Naive B cell (primary cell): Measurements from ENCODE around the gene OCEL1. TPM values are rescaled to one million over a fixed set of nuclear protein-coding genes. Genes with fewer than 3 reads are reported as not detected.

Experiments used
- ATAC-seq, 2 donors: fragments of 150-1000 bp; cut with Tn5 transposase; 2 replicates each; pipeline ENCODE4 v1.10.0; 2021; ENCODE audit warnings: low read depth in 2 of 2, mild to moderate bottlenecking in 2 of 2, moderate library complexity in 2 of 2
- DNase-seq: peaks from one replicate; pipeline ENCODE4 v3.0.0; 2022
- H3K27ac Mint-ChIP-seq, 6 donors: one replicate each; pipeline ENCODE4 v1.8.0; 2020 to 2022; ENCODE audit warnings: mild to moderate bottlenecking in 6 of 6, mixed read lengths in 6 of 6, moderate library complexity in 5 of 6, inconsistent platforms in 2 of 6
- H3K27me3 Mint-ChIP-seq, 3 donors: one replicate each; pipeline ENCODE4 v1.8.0; 2021 to 2022; ENCODE audit warnings: mixed read lengths in 3 of 3, mild to moderate bottlenecking in 1 of 3
- H3K36me3 Mint-ChIP-seq, 2 donors: one replicate each; pipeline ENCODE4 v1.8.0; 2020 to 2022; ENCODE audit warnings: mixed read lengths in 2 of 2, inconsistent platforms in 1 of 2, mild to moderate bottlenecking in 1 of 2
- H3K4me1 Mint-ChIP-seq, 3 donors: one replicate each; pipeline ENCODE4 v1.8.0; 2020 to 2022; ENCODE audit warnings: mixed read lengths in 3 of 3, inconsistent platforms in 1 of 3, mild to moderate bottlenecking in 1 of 3, moderate library complexity in 1 of 3
- H3K4me3 Mint-ChIP-seq, 8 donors: one replicate each; pipeline ENCODE4 v1.8.0; 2020 to 2022; ENCODE audit warnings: mild to moderate bottlenecking in 8 of 8, mixed read lengths in 8 of 8, moderate library complexity in 8 of 8, inconsistent platforms in 2 of 8
- H3K9me3 Mint-ChIP-seq, 7 donors: one replicate each; pipeline ENCODE4 v1.8.0; 2020 to 2022; ENCODE audit warnings: mixed read lengths in 7 of 7, mild to moderate bottlenecking in 5 of 7, inconsistent platforms in 2 of 7, moderate library complexity in 1 of 7
- polyA plus RNA-seq, 6 donors: library from polyadenylated mRNA; unstranded; fragments of 300-500 nt; fragmentation: Illumina TruSeq; gene quantifications; one replicate each; pipeline ENCODE4 v1.2.3, GENCODE V29; 2021; ENCODE audit warnings: low read depth in 6 of 6

Gene OCEL1
- polyA plus RNA-seq, 6 donors from 2014 or later: 32.8 to 82.8 (median 39.3) TPM

GRCh38 chr19:17215127-17215971 is 10.7 kb upstream of the OCEL1 start, which contains the start of gene USE1:
Gene USE1, plus strand, starts transcription at chr19:17215357. Its CDS starts 49 bp downstream, at chr19:17215406.
- Mint-ChIP-seq H3K4me3 (peak within 1 kb of the TSS; percentile 82 to 98 (median 92)), H3K36me3 (peaks cover 8 to 18% of the 10 kb centered on the region in 2 donors), H3K9me3 (peaks cover 0 to 2% (median 0%) of the 10 kb centered on the region in 7 donors), H3K4me1 (peaks cover 6 to 26% (median 8%) of the 10 kb centered on the region in 3 donors), H3K27me3 (no peaks in the 10 kb centered on the region), H3K27ac (peak within 1 kb of the TSS; percentile 95 to 99 (median 98))
- peak; percentile 86 for DNase-seq
- ATAC-seq: peak; percentile 97 to 98

GRCh38 chr19:17216058-17216670 is 9.9 kb upstream of the OCEL1 start:
- H3K27ac Mint-ChIP-seq: peak overlapping the region in 5 of 6 donors; percentile 38 to 99 (median 83)
- peaks cover 0 to 2% (median 0%) of the 10 kb centered on the region in 7 donors for H3K9me3 Mint-ChIP-seq
- no peaks in the 10 kb centered on the region for H3K27me3 Mint-ChIP-seq
- ATAC-seq (no peak), DNase-seq (no peak)
- peaks cover 8 to 18% of the 10 kb centered on the region in 2 donors for H3K36me3 Mint-ChIP-seq
- H3K4me3 Mint-ChIP-seq: peak overlapping the region; percentile 82 to 98 (median 92)
- peaks cover 6 to 25% (median 8%) of the 10 kb centered on the region in 3 donors for H3K4me1 Mint-ChIP-seq

DNA sequence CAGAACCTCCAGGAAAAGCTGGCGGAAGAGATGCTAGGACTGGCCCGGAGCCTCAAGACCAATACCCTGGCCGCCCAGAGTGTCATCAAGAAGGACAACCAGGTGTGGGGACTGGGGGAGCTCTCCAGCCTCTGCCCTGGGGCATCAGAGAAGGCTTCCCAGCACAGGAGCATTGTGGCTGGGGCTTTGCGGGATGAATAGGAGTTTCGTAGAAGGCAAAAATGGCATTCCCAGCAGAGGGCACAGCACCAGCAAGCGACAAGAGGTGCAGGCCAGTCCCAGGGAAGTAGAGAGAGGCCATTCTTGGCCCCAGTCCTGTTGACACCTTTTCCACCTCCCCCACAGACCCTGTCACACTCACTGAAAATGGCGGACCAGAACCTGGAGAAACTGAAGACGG is 6.7 kb upstream of the OCEL1 start:
- Mint-ChIP-seq H3K27ac (no peak overlapping the region), H3K27me3 (no peaks in the 10 kb centered on the region), H3K4me3 (peak overlapping the region in 1 of 8 donors; percentile 30), H3K36me3 (peaks cover 8 to 18% of the 10 kb centered on the region in 2 donors), H3K9me3 (peaks cover 0 to 2% (median 0%) of the 10 kb centered on the region in 7 donors), H3K4me1 (peaks cover 6 to 20% (median 8%) of the 10 kb centered on the region in 3 donors)
- no peak for DNase-seq
- ATAC-seq: no peak

DNA sequence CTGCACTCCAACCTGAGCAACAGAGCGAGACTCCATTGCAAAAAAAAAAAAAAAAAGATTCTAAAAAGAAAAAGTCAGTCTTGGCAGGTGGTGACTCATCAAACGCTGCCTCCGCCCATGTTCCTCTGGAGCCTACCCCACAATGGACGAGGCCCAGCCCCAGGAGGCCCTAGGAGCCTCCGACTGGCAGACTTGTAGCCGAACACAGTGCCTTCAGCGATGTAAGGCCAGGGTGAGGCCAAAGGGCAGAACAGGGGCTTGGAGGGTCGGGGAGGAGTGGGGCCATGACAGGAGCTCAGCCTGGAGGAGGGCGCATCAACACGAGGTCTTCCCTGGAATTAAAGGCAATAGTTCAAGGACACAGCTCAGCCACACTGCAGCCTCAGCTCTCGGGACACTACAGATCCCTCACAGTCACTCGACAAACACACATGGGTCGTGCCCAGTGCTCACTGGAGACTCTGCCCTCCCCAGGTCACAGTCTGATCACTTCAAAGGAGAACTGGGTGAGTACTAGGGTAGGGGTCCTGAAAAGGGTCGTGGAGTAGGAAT is 5.7 kb upstream of the OCEL1 start:
- Mint-ChIP-seq H3K9me3 (peaks cover 0 to 2% (median 0%) of the 10 kb centered on the region in 7 donors), H3K27ac (peak overlapping the region in 1 of 6 donors; percentile 57)
- no peak for ATAC-seq

DNA sequence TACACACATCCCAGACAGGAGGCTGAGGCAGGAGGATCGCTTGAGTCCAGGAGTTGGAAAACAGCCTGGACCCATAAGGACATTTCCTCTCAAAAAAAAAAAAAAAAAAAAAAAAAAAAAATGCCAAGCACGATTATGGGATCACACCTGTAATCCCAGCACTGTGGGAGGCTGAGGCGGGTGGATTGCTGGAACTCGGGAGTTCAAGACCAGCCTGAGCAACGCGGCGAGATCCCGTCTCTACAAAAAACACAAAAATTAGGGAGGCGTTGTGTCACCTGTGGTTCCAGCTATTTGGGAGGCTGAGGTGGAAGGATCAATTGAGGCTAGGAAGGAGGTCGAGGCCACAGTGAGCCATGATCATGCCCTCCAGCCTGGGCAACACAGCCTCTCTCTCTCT is 973 bp upstream of the OCEL1 start:
- Mint-ChIP-seq H3K27me3 (no peaks in the 10 kb centered on the region), H3K36me3 (no peaks in the 10 kb centered on the region), H3K27ac (no peak overlapping the region), H3K4me1 (peaks cover 5 to 25% (median 15%) of the 10 kb centered on the region in 3 donors), H3K9me3 (no peaks in the 10 kb centered on the region), H3K4me3 (peak overlapping the region in 6 of 8 donors; percentile 43 to 96 (median 82))
- ATAC-seq (no peak), DNase-seq (no peak)

More for the DNA sequence above, 5.7 kb upstream of the OCEL1 start:
- Mint-ChIP-seq H3K4me3 (peak overlapping the region in 1 of 8 donors; percentile 29), H3K27me3 (no peaks in the 10 kb centered on the region), H3K4me1 (peaks cover under 1 to 11% (median 5%) of the 10 kb centered on the region in 3 donors), H3K36me3 (peaks cover 8 to 18% of the 10 kb centered on the region in 2 donors)
- no peak for DNase-seq

- peak overlapping the region in 6 of 8 donors; percentile 5 to 96 (median 68) for H3K4me3 Mint-ChIP-seq
- H3K27me3 Mint-ChIP-seq: no peaks in the 10 kb centered on the region
- H3K36me3 Mint-ChIP-seq: no peaks in the 10 kb centered on the region
- no peaks in the 10 kb centered on the region for H3K9me3 Mint-ChIP-seq
- peaks cover 5 to 25% (median 15%) of the 10 kb centered on the region in 3 donors for H3K4me1 Mint-ChIP-seq
- DNase-seq (no peak), ATAC-seq (no peak)
- H3K27ac Mint-ChIP-seq: no peak overlapping the region
Observed at GRCh38 chr19:17227798-17228367, 1.9 kb downstream of the OCEL1 start.

GRCh38 chr19:17229890-17230289 is 3.9 kb downstream of the OCEL1 start:
- Mint-ChIP-seq H3K27me3 (no peaks in the 10 kb centered on the region), H3K36me3 (no peaks in the 10 kb centered on the region), H3K9me3 (no peaks in the 10 kb centered on the region), H3K27ac (no peak overlapping the region), H3K4me1 (peaks cover 7 to 32% (median 19%) of the 10 kb centered on the region in 3 donors), H3K4me3 (peak overlapping the region in 2 of 8 donors; percentile 22 to 38)
- DNase-seq: no peak
- no peak for ATAC-seq

- Mint-ChIP-seq H3K36me3 (no peaks in the 10 kb centered on the region), H3K27ac (no peak overlapping the region), H3K4me3 (peak overlapping the region in 1 of 8 donors; percentile 58), H3K27me3 (no peaks in the 10 kb centered on the region), H3K4me1 (peaks cover 3 to 24% (median 8%) of the 10 kb centered on the region in 3 donors), H3K9me3 (no peaks in the 10 kb centered on the region)
- ATAC-seq (no peak), DNase-seq (no peak)
Observed at GRCh38 chr19:17232258-17232657, 6.2 kb downstream of the OCEL1 start.

DNA sequence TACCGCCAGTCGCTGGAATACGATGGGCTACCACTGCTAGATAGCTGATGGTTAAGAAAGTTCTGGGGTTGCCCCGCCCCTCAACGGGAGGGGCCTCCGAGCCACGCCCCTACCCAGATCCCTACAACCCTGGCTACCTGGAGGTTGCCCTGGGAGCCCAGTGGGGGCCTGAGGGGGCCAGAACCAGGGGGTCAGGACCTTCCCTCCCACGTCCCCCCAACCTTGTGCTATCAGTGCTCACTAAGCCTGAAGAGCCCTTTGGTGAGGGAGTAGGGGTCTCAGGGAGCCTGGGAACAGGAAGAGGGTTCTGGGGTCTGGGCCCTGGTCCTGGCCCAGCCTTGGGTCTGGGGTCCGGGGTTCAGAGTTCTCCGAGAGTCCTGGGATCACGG is 8.9 kb downstream of the OCEL1 start:
- ATAC-seq (peak; percentile 57 to 65), DNase-seq (peak; percentile 45)
- Mint-ChIP-seq H3K4me1 (peaks cover 3 to 11% (median 6%) of the 10 kb centered on the region in 3 donors), H3K9me3 (no peaks in the 10 kb centered on the region), H3K27ac (no peak overlapping the region), H3K27me3 (no peaks in the 10 kb centered on the region), H3K36me3 (no peaks in the 10 kb centered on the region), H3K4me3 (peak overlapping the region; percentile 71 to 88 (median 79))

GRCh38 chr19:17235300-17235970 is 9.4 kb downstream of the OCEL1 start:
- H3K4me1 Mint-ChIP-seq: peaks cover 3 to 11% (median 6%) of the 10 kb centered on the region in 3 donors
- no peaks in the 10 kb centered on the region for H3K9me3 Mint-ChIP-seq
- DNase-seq (peak; percentile 62), ATAC-seq (peak; percentile 89 to 93)
- H3K27me3 Mint-ChIP-seq: no peaks in the 10 kb centered on the region
- no peaks in the 10 kb centered on the region for H3K36me3 Mint-ChIP-seq
- H3K27ac Mint-ChIP-seq: no peak overlapping the region
- H3K4me3 Mint-ChIP-seq: peak overlapping the region; percentile 71 to 88 (median 79)

DNA sequence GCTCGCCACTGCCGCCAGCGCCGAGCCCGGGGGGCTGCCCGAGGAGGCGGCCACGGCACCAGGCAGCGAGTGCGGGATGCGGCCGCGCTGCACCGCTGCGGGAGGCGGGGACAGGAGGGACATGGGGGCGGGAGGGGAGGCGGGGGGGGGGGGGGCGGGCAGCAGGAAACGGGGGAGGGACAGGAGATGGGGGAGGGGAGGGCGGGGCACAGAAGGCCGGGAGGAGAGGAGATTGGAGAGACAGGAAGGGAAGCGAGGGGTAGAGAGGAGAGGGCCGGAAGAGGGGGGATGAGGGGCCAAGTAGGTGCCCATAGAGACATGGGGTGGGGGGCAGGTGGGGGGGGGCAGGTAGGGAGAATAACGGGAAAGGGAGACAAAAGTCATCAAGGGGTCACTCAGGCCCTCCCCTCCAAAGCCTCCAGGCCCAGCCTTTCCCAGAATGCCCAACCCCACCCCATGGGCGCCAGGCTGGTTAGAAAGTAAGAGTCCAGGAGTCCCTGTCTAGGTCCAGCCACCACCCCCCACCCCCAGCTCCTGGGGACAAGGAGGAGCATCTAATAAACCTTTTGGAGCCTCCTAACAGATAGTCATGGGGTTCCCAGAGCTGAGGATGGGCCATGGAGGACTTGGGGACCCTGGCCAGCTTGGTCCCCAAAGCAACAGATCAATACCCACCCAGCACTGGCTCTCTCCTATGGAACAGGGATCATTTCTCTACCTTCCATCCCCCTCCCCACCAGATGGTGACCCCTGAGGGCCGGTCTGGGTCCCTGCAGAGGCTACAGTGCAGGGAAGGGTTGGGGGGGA is 10.1 kb downstream of the OCEL1 start:
- Mint-ChIP-seq H3K27ac (no peak overlapping the region), H3K27me3 (no peaks in the 10 kb centered on the region), H3K4me3 (peak overlapping the region; percentile 20 to 80 (median 63)), H3K9me3 (no peaks in the 10 kb centered on the region), H3K36me3 (no peaks in the 10 kb centered on the region), H3K4me1 (peaks cover 3 to 11% (median 6%) of the 10 kb centered on the region in 3 donors)
- peak; percentile 11 to 14 for ATAC-seq
- DNase-seq: no peak
